Mucosa of rectum (tissue), 2 donors: ENCODE measurements around the gene ZNF526.

Experiments
- H3K27ac ChIP-seq, 2 donors: one replicate each; pipeline ENCODE4 v1.7.0; 2013; ENCODE audit warnings: inconsistent platforms in 2 of 2, low read depth in 2 of 2, low read length in 2 of 2
- H3K27me3 ChIP-seq, 2 donors: one replicate each; pipeline ENCODE4 v1.7.0; 2013; ENCODE audit warnings: low read length in 2 of 2; ENCODE audit not compliant: control insufficient read depth in 2 of 2, insufficient read depth in 2 of 2
- H3K36me3 ChIP-seq, 2 donors: one replicate each; pipeline ENCODE4 v1.7.0; 2013; ENCODE audit warnings: low read length in 2 of 2; ENCODE audit not compliant: control insufficient read depth in 2 of 2, insufficient read depth in 2 of 2
- H3K4me1 ChIP-seq, 2 donors: one replicate each; pipeline ENCODE4 v1.7.0; 2013; ENCODE audit warnings: low read length in 2 of 2, mild to moderate bottlenecking in 1 of 2; ENCODE audit not compliant: control insufficient read depth in 2 of 2, insufficient read depth in 2 of 2
- H3K4me3 ChIP-seq, 2 donors: one replicate each; pipeline ENCODE4 v1.7.0; 2013; ENCODE audit warnings: low read length in 2 of 2
- H3K9ac ChIP-seq, 2 donors: one replicate each; pipeline ENCODE4 v1.7.0; 2013; ENCODE audit warnings: low read length in 2 of 2, low read depth in 1 of 2, mild to moderate bottlenecking in 1 of 2
- H3K9me3 ChIP-seq, 2 donors: one replicate each; pipeline ENCODE4 v1.7.0; 2013; ENCODE audit warnings: low read length in 2 of 2; ENCODE audit not compliant: control insufficient read depth in 2 of 2
- donor health status: healthy.
- donor health status: Normal muscosa, but diverticular disease.

Gene ZNF526

GRCh38 chr19:42220751-42221097, 612 bp downstream of the ZNF526 start:
- peak overlapping the region; percentile 92 to 99 for H3K4me3 ChIP-seq
- H3K9me3 ChIP-seq: no peaks in the 10 kb centered on the region
- H3K4me1 ChIP-seq: peaks cover 32 to 40% of the 10 kb centered on the region in 2 donors
- peak overlapping the region; percentile 78 to 84 for H3K27ac ChIP-seq
- no peaks in the 10 kb centered on the region for H3K27me3 ChIP-seq
- H3K36me3 ChIP-seq: peaks cover 15 to 16% of the 10 kb centered on the region in 2 donors
- H3K9ac ChIP-seq: peak overlapping the region; percentile 94

GRCh38 chr19:42224940-42225717, 5.0 kb downstream of the ZNF526 start:
- Histone ChIP-seq H3K9me3 (no peaks in the 10 kb centered on the region), H3K36me3 (peaks cover 39 to 41% of the 10 kb centered on the region in 2 donors), H3K4me3 (no peak overlapping the region), H3K9ac (no peak overlapping the region), H3K27me3 (no peaks in the 10 kb centered on the region), H3K4me1 (peaks cover 10 to 14% of the 10 kb centered on the region in 2 donors), H3K27ac (no peak overlapping the region)

GRCh38 chr19:42225718-42226292, 5.7 kb downstream of the ZNF526 start:
- no peaks in the 10 kb centered on the region for H3K9me3 ChIP-seq
- no peak overlapping the region for H3K27ac ChIP-seq
- peaks cover 5 to 8% of the 10 kb centered on the region in 2 donors for H3K4me1 ChIP-seq
- peaks cover 39 to 46% of the 10 kb centered on the region in 2 donors for H3K36me3 ChIP-seq
- no peaks in the 10 kb centered on the region for H3K27me3 ChIP-seq
- H3K4me3 ChIP-seq: no peak overlapping the region
- H3K9ac ChIP-seq: no peak overlapping the region

GRCh38 chr19:42226886-42227285, 6.8 kb downstream of the ZNF526 start:
- H3K27me3 ChIP-seq: no peaks in the 10 kb centered on the region
- H3K27ac ChIP-seq: no peak overlapping the region
- peaks cover 44 to 57% of the 10 kb centered on the region in 2 donors for H3K36me3 ChIP-seq
- H3K4me1 ChIP-seq: peaks cover 0 to under 1% of the 10 kb centered on the region in 2 donors
- H3K4me3 ChIP-seq: no peak overlapping the region
- H3K9ac ChIP-seq: no peak overlapping the region
- no peaks in the 10 kb centered on the region for H3K9me3 ChIP-seq

- H3K27ac ChIP-seq: no peak overlapping the region
Measured at GRCh38 chr19:42228641-42229040, 8.5 kb downstream of the ZNF526 start.

GRCh38 chr19:42229301-42229854, 9.3 kb downstream of the ZNF526 start:
- Histone ChIP-seq H3K9me3 (no peaks in the 10 kb centered on the region), H3K27me3 (no peaks in the 10 kb centered on the region), H3K27ac (no peak overlapping the region), H3K9ac (no peak overlapping the region), H3K4me1 (peaks cover 4 to 7% of the 10 kb centered on the region in 2 donors), H3K4me3 (no peak overlapping the region), H3K36me3 (peaks cover 60 to 75% of the 10 kb centered on the region in 2 donors)

More at GRCh38 chr19:42228641-42229040, 8.5 kb downstream of the ZNF526 start:
- H3K9me3 ChIP-seq: no peaks in the 10 kb centered on the region
- H3K9ac ChIP-seq: no peak overlapping the region
- H3K27me3 ChIP-seq: no peaks in the 10 kb centered on the region
- peaks cover 58 to 72% of the 10 kb centered on the region in 2 donors for H3K36me3 ChIP-seq
- H3K4me3 ChIP-seq: no peak overlapping the region
- peaks cover 3 to 4% of the 10 kb centered on the region in 2 donors for H3K4me1 ChIP-seq

- Histone ChIP-seq H3K4me3 (no peak overlapping the region), H3K36me3 (peaks cover 56 to 74% of the 10 kb centered on the region in 2 donors), H3K9ac (no peak overlapping the region), H3K27me3 (no peaks in the 10 kb centered on the region), H3K9me3 (no peaks in the 10 kb centered on the region), H3K4me1 (peaks cover 4 to 7% of the 10 kb centered on the region in 2 donors), H3K27ac (no peak overlapping the region)
Measured at GRCh38 chr19:42229855-42230351, 9.8 kb downstream of the ZNF526 start.

GRCh38 chr19:42230571-42230970, 10.5 kb downstream of the ZNF526 start:
- Histone ChIP-seq H3K27me3 (no peaks in the 10 kb centered on the region), H3K36me3 (peaks cover 57 to 74% of the 10 kb centered on the region in 2 donors), H3K9me3 (no peaks in the 10 kb centered on the region), H3K4me3 (no peak overlapping the region), H3K4me1 (peaks cover 4 to 7% of the 10 kb centered on the region in 2 donors), H3K27ac (no peak overlapping the region), H3K9ac (no peak overlapping the region)

GRCh38 chr19:42232435-42232834, 12.3 kb downstream of the ZNF526 start:
- Histone ChIP-seq H3K36me3 (peaks cover 52 to 71% of the 10 kb centered on the region in 2 donors), H3K27me3 (no peaks in the 10 kb centered on the region), H3K4me3 (no peak overlapping the region), H3K9me3 (no peaks in the 10 kb centered on the region), H3K9ac (no peak overlapping the region), H3K27ac (no peak overlapping the region), H3K4me1 (peaks cover 4 to 7% of the 10 kb centered on the region in 2 donors)

GRCh38 chr19:42233106-42233505, 13.0 kb downstream of the ZNF526 start:
- H3K4me3 ChIP-seq: no peak overlapping the region
- no peaks in the 10 kb centered on the region for H3K27me3 ChIP-seq
- peaks cover 52 to 71% of the 10 kb centered on the region in 2 donors for H3K36me3 ChIP-seq
- H3K4me1 ChIP-seq: peaks cover 4 to 7% of the 10 kb centered on the region in 2 donors
- peak overlapping the region in 1 of 2 donors; percentile 7 for H3K27ac ChIP-seq
- no peak overlapping the region for H3K9ac ChIP-seq
- H3K9me3 ChIP-seq: no peaks in the 10 kb centered on the region
